ENCODE data around the gene SLC35G3. TPM values are rescaled to one million over a fixed set of nuclear protein-coding genes. Genes with fewer than 3 reads are reported as not detected.

SLC35G3 gene
- total and polyA plus RNA-seq, 2 of the 4 experiments (the other 2 are of a cell fraction) = not detected

- H3K9ac ChIP-seq (ENCODE audit: low read depth, low read length) = no peak overlapping the region
- TF ChIP-seq MAFK (IDR thresholded peaks at IDR 0.05; ENCODE audit: low read depth, low read length) (no peak), RCOR1 (IDR thresholded peaks at IDR 0.05; ENCODE audit: insufficient replicate concordance, low read length) (no peak), CEBPB (IDR thresholded peaks at IDR 0.05; ENCODE audit: low read depth, low read length) (no peak), RAD21 (IDR thresholded peaks at IDR 0.05; ENCODE audit: low read length) (no peak), MAZ (IDR thresholded peaks at IDR 0.05; ENCODE audit: borderline replicate concordance, low read depth, low read length) (no peak), SMC3 (IDR thresholded peaks at IDR 0.05; ENCODE audit: low read depth, low read length) (no peak), BHLHE40 (IDR thresholded peaks at IDR 0.05; ENCODE audit: low read depth, low read length) (no peak)
- no peak overlapping the region for H2AK5ac ChIP-seq (ENCODE audit: low read depth, low read length)
- no peak overlapping the region for H2BK20ac ChIP-seq (ENCODE audit: low read depth, low read length)
- 28% methylated on average over 2 of the region's 3 CpGs; no CpG with 5 or more reads in 1 of the 2 experiments for WGBS, 2 experiments (ENCODE audit: extremely low coverage in 2 of 2, insufficient read length in 1 of 2)
- no peak overlapping the region for H2BK5ac ChIP-seq (ENCODE audit: low read depth, low read length, poor library complexity, severe bottlenecking)
- no peak overlapping the region for H3K18ac ChIP-seq (ENCODE audit: low read depth, low read length)
- no peaks in the 10 kb centered on the region for H4K20me1 ChIP-seq (ENCODE audit: insufficient read depth, low read length)
- H2AFZ ChIP-seq (replicated peaks; ENCODE audit: low read length, poor library complexity) = no peak overlapping the region
- CTCF ChIA-PET = no interaction called here
- H4K91ac ChIP-seq (ENCODE audit: insufficient read depth, low read depth, low read length) = no peak overlapping the region
- no peak overlapping the region for H3K4ac ChIP-seq (ENCODE audit: low read depth, low read length)
- POLR2A ChIA-PET (ENCODE audit: unreplicated experiment) = interaction anchor here (0.6 kb wide), 1 partner anchor 20 kb away, joined by 8 read pairs; no protein-coding TSS in a partner anchor
- intact Hi-C loops (cut with micrococcal nuclease) (no loop called here), dilution Hi-C loops (cut with HindIII; ENCODE audit: low sequenced_read_pairs, unreplicated experiment) (no loop called here), in situ Hi-C loops (cut with MboI; ENCODE audit: low sequenced_read_pairs) (no loop called here)
- H3K36me3 ChIP-seq (ENCODE audit: control insufficient read depth, insufficient read depth, low read length) = no peaks in the 10 kb centered on the region
- H3K4me1 ChIP-seq (ENCODE audit: control insufficient read depth, insufficient read depth, low read length) = no peaks in the 10 kb centered on the region
- no peak for ATAC-seq (ENCODE audit: low read depth)
- peaks cover 28% of the 10 kb centered on the region for H3K27me3 ChIP-seq (ENCODE audit: control insufficient read depth, insufficient read depth, low read length)
- no peak for DNase-seq
- H4K5ac ChIP-seq (ENCODE audit: low read depth, low read length) = no peak overlapping the region
- H3K27ac ChIP-seq (ENCODE audit: insufficient read depth, low read length) = no peak overlapping the region
- no peak overlapping the region for H2BK15ac ChIP-seq (ENCODE audit: low read depth, low read length)
- H3K4me2 ChIP-seq (ENCODE audit: low read depth, low read length) = no peak overlapping the region
- no TSS peak for BruUV-seq (replicated peaks)
- H3K9me3 ChIP-seq (ENCODE audit: control insufficient read depth, insufficient read depth, low read length) = no peaks in the 10 kb centered on the region
- no peak overlapping the region for H2AK9ac ChIP-seq (replicated peaks; ENCODE audit: low read depth, low read length, poor library complexity)
- H3K14ac ChIP-seq (replicated peaks; ENCODE audit: low read depth, low read length) = no peak overlapping the region
- no peak overlapping the region for H4K8ac ChIP-seq (ENCODE audit: low read depth in 2 of 2, low read length in 2 of 2)
- no peak overlapping the region for H3K56ac ChIP-seq (ENCODE audit: extremely low read depth, insufficient read depth, low read length)
- H3K4me3 ChIP-seq (ENCODE audit: insufficient read depth, low read depth, low read length) = no peak overlapping the region
- H3K79me1 ChIP-seq (ENCODE audit: low read depth in 1 of 2, low read length in 2 of 2) = no peaks in the 10 kb centered on the region
- H3K23ac ChIP-seq (ENCODE audit: low read depth, low read length) = no peak overlapping the region
- no peaks in the 10 kb centered on the region for H3K9me1 ChIP-seq (ENCODE audit: insufficient read depth, low read length)
- no peak overlapping the region for H2BK120ac ChIP-seq (ENCODE audit: low read depth, low read length)
Measured at GRCh38 chr17:35161281-35161761, 32.9 kb downstream of the SLC35G3 start.
